GM15510 (cell line): ENCODE results near the gene PBLD.

Experiments
- POLR2A ChIP-seq: IDR thresholded peaks from 3 replicates; pipeline ENCODE4 v1.6.1; 2011; ENCODE audit warnings: borderline replicate concordance; ENCODE audit not compliant: insufficient read length; ENCODE audit errors: extremely low read depth

The PBLD gene

GRCh38 chr10:68251625-68252495 is 80.9 kb downstream of the PBLD start:
- no peak for TF ChIP-seq POLR2A

DNA sequence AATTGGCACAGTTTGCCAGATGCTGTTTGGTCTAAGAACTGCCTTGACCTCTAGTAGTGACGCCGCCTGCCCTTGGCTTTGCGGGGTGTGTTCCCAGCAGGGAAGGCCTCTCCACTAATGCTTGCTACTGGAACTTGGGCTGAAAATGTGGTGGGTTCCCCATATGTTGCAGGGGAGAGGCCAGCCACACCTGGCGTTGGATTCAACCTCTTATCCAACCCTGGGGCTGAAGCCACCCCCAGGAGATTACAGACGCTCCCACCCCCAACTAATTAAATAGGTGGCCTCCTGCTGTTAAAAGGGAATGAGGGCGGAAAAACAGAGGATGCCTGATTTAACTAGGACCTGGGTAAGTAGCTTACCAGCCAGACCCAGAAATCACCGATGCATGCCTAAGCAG is 81.6 kb downstream of the PBLD start:
- no peak for TF ChIP-seq POLR2A

DNA sequence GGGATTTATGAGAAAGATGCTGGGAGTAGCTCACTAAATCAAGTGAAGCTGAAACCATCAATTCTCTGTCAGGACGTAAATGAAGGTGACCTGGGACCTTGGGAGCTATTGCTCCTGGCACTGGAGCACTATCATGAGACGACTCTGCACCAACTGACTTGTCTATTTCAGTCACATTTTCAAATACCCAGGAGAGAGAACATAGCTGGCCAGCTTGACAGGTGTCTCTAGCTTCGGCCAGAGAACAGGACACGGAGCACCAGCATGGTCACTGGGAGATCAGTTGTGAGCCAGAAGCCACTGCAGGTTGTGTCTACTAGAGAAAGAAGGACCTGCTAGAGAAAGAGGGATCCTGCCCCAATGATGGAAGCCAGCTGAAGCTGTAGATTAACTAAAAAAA is 83.4 kb downstream of the PBLD start:
- TF ChIP-seq POLR2A: no peak

GRCh38 chr10:68247931-68248330 is 84.8 kb downstream of the PBLD start:
- no peak for TF ChIP-seq POLR2A

DNA sequence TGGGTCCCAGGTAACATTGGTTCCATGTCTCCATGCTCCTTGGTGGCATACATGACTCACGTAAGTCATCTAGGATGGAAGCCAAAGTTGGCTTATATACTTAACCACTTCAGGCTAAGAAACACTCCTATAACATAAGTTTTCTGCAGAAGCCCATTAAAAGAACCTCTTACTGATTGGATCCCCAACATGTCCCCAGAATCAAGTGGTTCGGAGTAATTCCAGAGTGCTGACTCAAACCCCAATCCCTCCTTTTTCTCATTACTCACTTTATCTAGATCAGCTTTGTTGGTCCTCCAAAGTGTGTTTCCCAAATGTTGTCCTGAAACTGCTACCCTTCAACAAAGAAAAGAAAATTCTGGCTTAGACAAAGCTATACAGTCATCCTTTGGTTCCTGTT is 90.7 kb downstream of the PBLD start:
- TF ChIP-seq POLR2A: no peak

DNA sequence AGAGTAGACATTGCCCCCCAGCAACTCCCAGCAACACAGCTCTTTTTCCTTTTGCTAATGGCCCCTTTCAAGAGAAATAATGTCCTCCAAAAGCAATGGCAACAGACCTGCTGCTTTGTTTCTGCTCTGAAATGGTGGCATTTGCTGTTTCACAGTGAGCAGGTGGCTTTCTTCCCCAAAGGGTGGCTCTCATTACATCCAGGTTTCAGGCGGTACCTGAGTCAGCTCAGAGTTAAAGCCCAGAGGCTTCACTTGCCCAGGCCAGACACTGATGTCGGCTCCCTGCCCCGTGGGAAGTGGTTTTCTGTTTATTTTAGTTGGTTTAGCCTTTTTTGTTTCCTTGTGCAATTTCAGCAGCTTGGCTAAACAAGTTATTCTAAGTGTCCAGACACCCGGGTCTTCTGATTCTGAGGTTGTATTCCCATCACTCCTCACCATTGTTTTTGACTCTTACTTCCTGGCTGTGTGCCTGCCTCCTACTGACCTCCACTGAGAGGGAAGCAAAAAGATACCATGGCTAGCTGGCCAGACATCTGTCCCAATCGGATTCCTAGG is 93.1 kb downstream of the PBLD start:
- TF ChIP-seq POLR2A: no peak

- no peak for TF ChIP-seq POLR2A
Measured at GRCh38 chr10:68239069-68239468, 93.7 kb downstream of the PBLD start.

- no peak for TF ChIP-seq POLR2A
Measured at GRCh38 chr10:68238371-68238770, 94.4 kb downstream of the PBLD start.

- no peak for TF ChIP-seq POLR2A
Measured at GRCh38 chr10:68237173-68237572, 95.6 kb downstream of the PBLD start.

GRCh38 chr10:68235581-68235980 is 97.1 kb downstream of the PBLD start:
- TF ChIP-seq POLR2A: no peak

GRCh38 chr10:68235111-68235510 is 97.6 kb downstream of the PBLD start:
- no peak for TF ChIP-seq POLR2A

GRCh38 chr10:68233046-68233445 is 99.7 kb downstream of the PBLD start:
- TF ChIP-seq POLR2A: no peak
